ENCODE measurements around the gene SLC30A4.
"Not testable (repeated sequence)": the region's sequence is repeated elsewhere in the genome, so short reads cannot be mapped to it uniquely, and the experiment has no call there.

The SLC30A4 gene

GRCh38 chr15:45507143-45507542, 15.4 kb downstream of the SLC30A4 start:
- DNase-seq (ENCODE audit: low spot score) = not testable (repeated sequence)

- no peak for DNase-seq (ENCODE audit: low spot score)
These were observed 23.1 kb downstream of the SLC30A4 start for GRCh38 chr15:45499426-45499825.

GRCh38 chr15:45498701-45499100, 23.9 kb downstream of the SLC30A4 start:
- no peak for DNase-seq (ENCODE audit: low spot score)

- no peak for DNase-seq (ENCODE audit: low spot score)
These were observed 25.3 kb downstream of the SLC30A4 start for GRCh38 chr15:45497261-45497660.

GRCh38 chr15:45496658-45497057, 25.9 kb downstream of the SLC30A4 start:
- no peak for DNase-seq (ENCODE audit: low spot score)

GRCh38 chr15:45495588-45495987, 27.0 kb downstream of the SLC30A4 start:
- no peak for DNase-seq (ENCODE audit: low spot score)

GRCh38 chr15:45489690-45490238, 32.8 kb downstream of the SLC30A4 start:
- no peak for DNase-seq (ENCODE audit: low spot score)

- DNase-seq (ENCODE audit: low spot score) = no peak
These were observed 36.2 kb downstream of the SLC30A4 start for GRCh38 chr15:45486317-45486716.

GRCh38 chr15:45481135-45481534, 41.4 kb downstream of the SLC30A4 start:
- DNase-seq (ENCODE audit: low spot score) = no peak

- no peak for DNase-seq (ENCODE audit: low spot score)
These were observed 46.1 kb downstream of the SLC30A4 start for GRCh38 chr15:45476410-45476809.

GRCh38 chr15:45474799-45475198, 47.8 kb downstream of the SLC30A4 start:
- DNase-seq (ENCODE audit: low spot score) = no peak

- DNase-seq (ENCODE audit: low spot score) = no peak
These were observed 49.5 kb downstream of the SLC30A4 start for GRCh38 chr15:45473068-45473467.

- no peak for DNase-seq (ENCODE audit: low spot score)
These were observed 51.4 kb downstream of the SLC30A4 start for GRCh38 chr15:45471151-45471550.

GRCh38 chr15:45469441-45469840, 53.1 kb downstream of the SLC30A4 start:
- DNase-seq (ENCODE audit: low spot score) = no peak

GRCh38 chr15:45469027-45469426, 53.5 kb downstream of the SLC30A4 start:
- DNase-seq (ENCODE audit: low spot score) = no peak

GRCh38 chr15:45468294-45468693, 54.3 kb downstream of the SLC30A4 start:
- DNase-seq (ENCODE audit: low spot score) = no peak

GRCh38 chr15:45458746-45459403, 63.7 kb downstream of the SLC30A4 start:
- peak; percentile 78 for DNase-seq (ENCODE audit: low spot score)

- peak; percentile 84 for DNase-seq (ENCODE audit: low spot score)
These were observed 64.7 kb downstream of the SLC30A4 start for GRCh38 chr15:45457641-45458539.

GRCh38 chr15:45457220-45457619, 65.3 kb downstream of the SLC30A4 start:
- no peak for DNase-seq (ENCODE audit: low spot score)

GRCh38 chr15:45456212-45457106, 66.1 kb downstream of the SLC30A4 start:
- peak; percentile 73 for DNase-seq (ENCODE audit: low spot score)

- peak; percentile 78 for DNase-seq (ENCODE audit: low spot score)
These were observed 67.7 kb downstream of the SLC30A4 start for GRCh38 chr15:45454814-45455213.

- DNase-seq (ENCODE audit: low spot score) = no peak
These were observed 71.3 kb downstream of the SLC30A4 start for GRCh38 chr15:45451265-45451664.
